HG03108 (cell line): Measurements from ENCODE around the gene DISP2.

ENCODE experiments used
- ATAC-seq: cut with Tn5 transposase; IDR thresholded peaks from one replicate; pipeline ENCODE4 v1.9.1; 2021; ENCODE audit warnings: moderate library complexity; ENCODE audit not compliant: unreplicated experiment

DISP2 gene

DNA sequence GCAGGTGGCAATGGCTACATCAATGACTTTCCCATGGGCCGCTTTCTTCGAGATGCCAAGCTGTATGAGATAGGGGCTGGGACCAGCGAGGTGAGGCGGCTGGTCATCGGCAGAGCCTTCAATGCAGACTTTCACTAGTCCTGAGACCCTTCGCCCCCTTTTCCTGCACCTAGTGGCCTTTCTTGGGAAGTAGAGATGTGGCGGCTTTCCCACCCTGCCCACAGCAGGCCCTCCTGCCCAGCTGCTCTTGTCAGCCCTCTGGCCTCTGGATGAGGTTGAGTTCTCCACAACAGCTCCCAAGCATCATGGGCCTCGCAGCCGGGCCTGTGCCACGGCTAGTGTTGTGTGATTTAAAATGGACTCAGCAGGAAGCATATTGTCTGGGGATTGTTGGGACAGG, 60.1 kb downstream of the DISP2 start:
- ATAC-seq = no peak

DNA sequence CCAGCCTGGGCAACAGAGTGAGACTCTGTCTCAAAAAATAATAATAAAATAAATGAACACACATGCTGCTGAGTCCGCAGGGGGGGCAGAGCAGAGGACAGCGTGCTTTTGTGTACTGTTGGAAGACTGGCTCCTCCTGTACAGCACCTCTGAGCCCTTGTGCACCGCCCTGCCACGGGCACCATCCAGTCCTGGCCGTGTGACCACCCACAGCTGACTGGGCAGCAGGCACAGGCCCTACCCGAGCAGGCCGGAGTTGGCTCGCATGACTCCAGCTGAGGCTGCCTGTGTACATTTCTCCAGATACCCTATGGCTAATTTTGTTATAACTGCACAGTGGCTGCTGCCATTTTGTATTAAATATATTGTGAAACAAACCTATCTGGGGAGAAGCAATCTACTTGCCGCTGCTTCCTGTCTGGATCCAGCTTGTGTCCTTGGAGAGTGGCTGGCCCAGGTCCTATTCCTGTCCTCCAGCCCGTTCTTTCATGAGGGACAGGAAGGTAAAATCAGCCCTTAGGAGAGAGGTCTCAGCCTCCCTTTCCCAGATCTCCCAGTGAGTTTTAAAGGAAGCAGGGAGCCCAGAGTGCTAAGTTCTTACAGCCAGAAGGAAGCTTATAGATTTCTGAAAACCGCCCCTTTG, 62.2 kb downstream of the DISP2 start:
- ATAC-seq = no peak

- no peak for ATAC-seq
Measured at GRCh38 chr15:40420793-40421192, 62.8 kb downstream of the DISP2 start.

DNA sequence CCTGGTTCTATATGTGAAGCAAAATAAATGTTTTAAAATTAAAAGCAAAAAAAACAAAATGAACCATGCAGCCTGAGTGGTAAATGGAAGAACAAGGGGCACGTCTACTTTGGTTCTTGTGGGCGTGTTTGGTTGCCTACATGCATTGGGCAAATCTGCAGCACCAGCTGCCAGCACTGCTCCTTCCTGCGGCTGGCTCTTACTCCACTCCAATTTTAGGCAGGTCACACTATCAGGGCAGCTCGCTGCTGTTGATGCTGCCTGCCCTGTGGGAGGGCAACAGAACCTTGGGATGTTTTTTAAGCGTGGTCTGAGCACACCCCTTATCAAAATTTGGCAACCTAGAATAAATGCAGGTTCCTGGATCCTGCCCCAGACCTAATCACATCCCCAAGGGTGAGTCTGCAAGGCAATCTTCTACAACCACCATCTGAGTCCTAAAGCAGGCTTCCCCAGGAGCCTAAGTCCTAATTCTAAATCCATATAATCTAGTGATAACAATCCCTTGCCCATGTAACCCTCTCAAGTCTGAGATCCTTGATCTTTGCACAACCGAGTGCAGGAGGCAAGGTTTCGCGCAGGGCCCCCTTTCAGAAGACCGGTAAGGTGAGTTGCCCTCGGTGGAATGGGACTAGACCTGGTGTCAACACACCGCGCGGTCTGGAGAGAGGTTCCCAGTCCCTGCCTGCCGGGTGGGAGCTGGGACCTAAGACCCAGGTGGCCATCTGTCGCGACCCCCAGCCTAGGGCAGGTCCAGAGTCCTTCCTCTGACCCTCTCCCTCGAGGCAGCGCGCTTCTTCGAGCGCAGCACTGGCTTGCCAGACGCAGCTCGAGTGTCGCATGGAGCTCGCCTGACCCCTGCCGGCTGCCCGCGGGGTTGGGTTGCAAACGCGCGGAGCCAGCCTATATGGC, 63.5 kb downstream of the DISP2 start:
- ATAC-seq = no peak

GRCh38 chr15:40424483-40425115, 66.6 kb downstream of the DISP2 start:
- no peak for ATAC-seq

- no peak for ATAC-seq
Measured at GRCh38 chr15:40425681-40426080, 67.7 kb downstream of the DISP2 start.

GRCh38 chr15:40427188-40427587, 69.2 kb downstream of the DISP2 start:
- ATAC-seq = no peak

GRCh38 chr15:40428185-40428584, 70.2 kb downstream of the DISP2 start:
- ATAC-seq = no peak
